ENCODE results near the gene CHMP1A. TPM values are rescaled to one million over a fixed set of nuclear protein-coding genes. Genes with fewer than 3 reads are reported as not detected.
"Not testable (repeated sequence)": the region's sequence is repeated elsewhere in the genome, so short reads cannot be mapped to it uniquely, and the experiment has no call there.

CHMP1A gene
- total RNA-seq, 1 donor = 114 TPM

- peak; percentile 30 for TF ChIP-seq CTCF (IDR thresholded peaks at IDR 0.05; ENCODE audit: insufficient read depth, low read depth, low read length)
- peak; percentile 56 for DNase-seq (ENCODE audit: low read depth)
- H3K4me3 ChIP-seq (ENCODE audit: low read depth, low read length) = peak overlapping the region; percentile 80
Observed at GRCh38 chr16:89700649-89701424, 43.3 kb upstream of the CHMP1A start.

DNA sequence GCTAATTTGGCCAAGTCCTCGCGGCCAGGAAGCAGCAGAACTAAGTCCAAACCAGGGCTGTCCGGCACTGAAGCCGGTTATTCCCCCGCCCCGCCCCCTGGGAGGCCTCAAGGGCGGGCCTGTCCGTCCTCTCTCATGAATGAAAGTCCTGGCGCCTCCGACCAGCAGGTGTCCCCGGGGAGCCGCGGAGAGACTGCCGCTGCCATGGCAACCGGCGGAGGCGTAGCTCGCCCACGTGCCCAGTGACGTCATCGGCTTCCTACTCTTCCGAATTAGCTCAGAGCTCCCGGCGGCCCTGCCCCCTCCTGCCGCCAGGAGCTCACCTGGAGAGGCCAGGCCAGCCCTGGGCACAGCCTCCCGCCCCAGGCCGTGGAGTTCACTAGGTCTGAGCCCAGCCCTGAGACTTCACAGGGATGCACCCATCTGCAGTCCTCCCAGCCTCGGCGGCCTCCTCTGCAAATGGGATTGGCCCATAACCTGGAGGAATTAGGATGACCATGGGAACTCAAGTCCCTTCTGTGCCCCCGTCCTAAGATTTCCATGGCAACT is 42.7 kb upstream of the CHMP1A start:
- TF ChIP-seq CTCF (IDR thresholded peaks at IDR 0.05; ENCODE audit: insufficient read depth, low read depth, low read length) = peak; percentile 69
- peak; percentile 99 for DNase-seq (ENCODE audit: low read depth)
- H3K4me3 ChIP-seq (ENCODE audit: low read depth, low read length) = peak overlapping the region; percentile 80

DNA sequence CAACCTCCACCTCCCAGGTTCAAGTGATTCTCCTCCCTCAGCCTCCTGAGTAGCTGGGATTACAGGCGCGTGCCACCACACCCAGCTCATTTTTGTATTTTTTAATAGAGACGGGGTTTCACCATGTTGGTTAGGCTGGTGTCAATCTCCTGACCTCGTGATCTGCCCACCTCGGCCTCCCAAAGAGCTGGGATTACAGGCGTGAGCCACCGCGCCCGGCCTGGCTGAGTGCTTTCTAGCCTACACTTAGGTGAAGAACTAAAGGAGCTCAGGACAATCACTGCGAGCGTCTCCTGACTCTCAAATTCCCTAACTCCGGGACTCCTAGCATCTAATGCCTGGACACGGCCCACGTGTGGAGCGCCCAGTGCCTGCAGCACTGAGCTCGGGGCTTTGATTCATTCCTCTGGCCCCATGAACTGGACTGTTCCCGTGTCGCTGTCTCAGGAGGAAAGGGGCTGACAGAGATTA is 42.2 kb upstream of the CHMP1A start:
- H3K4me3 ChIP-seq (ENCODE audit: low read depth, low read length) = peak overlapping the region; percentile 36
- not testable (repeated sequence) for DNase-seq (ENCODE audit: low read depth)

- DNase-seq (ENCODE audit: low read depth) = not testable (repeated sequence)
Observed at GRCh38 chr16:89698717-89699116, 41.2 kb upstream of the CHMP1A start.

GRCh38 chr16:89697616-89698331 is 40.3 kb upstream of the CHMP1A start:
- no peak for DNase-seq (ENCODE audit: low read depth)
- no peak for TF ChIP-seq CTCF (IDR thresholded peaks at IDR 0.05; ENCODE audit: insufficient read depth, low read depth, low read length)
- H3K4me3 ChIP-seq (ENCODE audit: low read depth, low read length) = no peak overlapping the region

More at GRCh38 chr16:89698717-89699116, 41.2 kb upstream of the CHMP1A start:
- not testable (repeated sequence) for H3K4me3 ChIP-seq (ENCODE audit: low read depth, low read length)

DNA sequence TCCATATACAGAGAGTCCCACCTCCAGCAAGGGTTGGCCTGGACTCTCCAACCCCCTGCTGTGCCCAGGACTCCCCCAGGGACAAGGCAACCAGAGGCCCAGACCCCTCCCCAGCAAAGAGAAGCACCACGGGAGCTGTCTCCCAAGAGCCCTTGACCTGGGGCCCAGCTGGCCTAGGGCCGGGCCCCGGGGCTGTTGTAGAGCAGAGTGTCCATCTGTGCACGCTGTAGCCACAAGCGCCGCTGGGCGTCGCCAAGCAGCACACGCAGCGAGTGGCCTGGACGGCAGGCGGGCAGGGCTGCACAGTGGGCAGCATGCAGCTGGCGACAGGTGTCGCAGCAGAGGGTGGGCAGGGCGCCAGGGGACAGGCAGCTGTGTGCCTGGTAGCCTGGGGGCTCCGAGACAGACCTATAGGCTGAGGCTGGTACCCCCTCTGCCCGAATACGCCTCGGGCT is 39.7 kb upstream of the CHMP1A start:
- DNase-seq (ENCODE audit: low read depth) = no peak
- no peak overlapping the region for H3K4me3 ChIP-seq (ENCODE audit: low read depth, low read length)
- no peak for TF ChIP-seq CTCF (IDR thresholded peaks at IDR 0.05; ENCODE audit: insufficient read depth, low read depth, low read length)

GRCh38 chr16:89696670-89697128 is 39.2 kb upstream of the CHMP1A start:
- peak; percentile 38 for DNase-seq (ENCODE audit: low read depth)
- no peak overlapping the region for H3K4me3 ChIP-seq (ENCODE audit: low read depth, low read length)
- no peak for TF ChIP-seq CTCF (IDR thresholded peaks at IDR 0.05; ENCODE audit: insufficient read depth, low read depth, low read length)
